Activated CD8-positive, alpha-beta T cell treated with anti-CD3 and anti-CD28 coated beads for 36 hours (primary cell): Measurements from ENCODE around the gene DNASE1. TPM values are rescaled to one million over a fixed set of nuclear protein-coding genes. Genes with fewer than 3 reads are reported as not detected.
A peak's percentile ranks its signal among the peaks of the same experiment; 100 is the strongest.

Experiments used
- ATAC-seq: fragments of 200-7000 bp; cut with Tn5 transposase; one replicate; pipeline ENCODE4 v1.10.0; 2021; ENCODE audit warnings: mild to moderate bottlenecking, moderate library complexity
- CTCF ChIA-PET: fragments of 350-600 bp; sonication (Branson Sonifier 250); formaldehyde crosslinking; loops from one replicate; lab custom pipeline; 2021; ENCODE audit warnings: antibody characterized with exemption; lab: Charles Lee
- POLR2A ChIA-PET: fragments of 350-600 bp; sonication (Branson Sonifier 250); formaldehyde crosslinking; loops from one replicate; lab custom pipeline; 2021; ENCODE audit warnings: antibody characterized with exemption; lab: Charles Lee
- DNase-seq: peaks from one replicate; pipeline ENCODE4 v3.0.0-alpha.2; 2020
- H3K27ac Mint-ChIP-seq: one replicate; pipeline ENCODE4 v1.8.0; 2021; ENCODE audit warnings: mild to moderate bottlenecking, mixed read lengths
- H3K27me3 Mint-ChIP-seq: one replicate; pipeline ENCODE4 v1.8.0; 2021; ENCODE audit warnings: mixed read lengths
- H3K36me3 Mint-ChIP-seq: one replicate; pipeline ENCODE4 v1.8.0; 2021; ENCODE audit warnings: low read depth, mixed read lengths
- H3K4me1 Mint-ChIP-seq: one replicate; pipeline ENCODE4 v1.8.0; 2021; ENCODE audit warnings: low read depth, mixed read lengths
- H3K4me3 Mint-ChIP-seq: one replicate; pipeline ENCODE4 v1.8.0; 2021; ENCODE audit warnings: mild to moderate bottlenecking, moderate library complexity, mixed read lengths
- H3K9me3 Mint-ChIP-seq: one replicate; pipeline ENCODE4 v1.8.0; 2021; ENCODE audit warnings: mixed read lengths
- CTCF ChIP-seq: fragments of 200-600 bp; IDR thresholded peaks from one replicate; pipeline ENCODE4 v1.8.0; 2022; ENCODE audit warnings: antibody characterized with exemption, mild to moderate bottlenecking
- intact Hi-C: fragments of 100-400 bp; cut with micrococcal nuclease; formaldehyde crosslinking; loops from one replicate; pipeline ENCODE4 v1.10.0; 2022
- total RNA-seq, 2 experiments: library from RNA; stranded (reverse); gene quantifications; one replicate each; pipeline ENCODE4 v1.2.3, GENCODE V29; 2021

Gene DNASE1
- total RNA-seq, 2 experiments from 2014 or later, result 11.8 to 12.1 TPM

- intact Hi-C loops, result no loop called here
- Mint-ChIP-seq H3K4me1 (peaks cover 31% of the 10 kb centered on the region), H3K9me3 (no peaks in the 10 kb centered on the region), H3K4me3 (peak overlapping the region; percentile 91), H3K27ac (no peak overlapping the region), H3K36me3 (peaks cover 17% of the 10 kb centered on the region), H3K27me3 (no peaks in the 10 kb centered on the region)
- DNase-seq (no peak), ATAC-seq (no peak)
- no peak for TF ChIP-seq CTCF
- POLR2A ChIA-PET, result interaction anchor here (0.7 to 1.0 kb wide), 2 partner anchors 7 to 11 kb away, joined by 3 read pairs; no protein-coding TSS in a partner anchor
- CTCF ChIA-PET, result no interaction called here
Measured at GRCh38 chr16:3609895-3610697, 44.4 kb upstream of the DNASE1 start.

GRCh38 chr16:3610698-3611145 lies 43.8 kb upstream of the DNASE1 start:
- TF ChIP-seq CTCF, result no peak
- H3K9me3 Mint-ChIP-seq, result no peaks in the 10 kb centered on the region
- peak overlapping the region; percentile 76 for H3K27ac Mint-ChIP-seq
- CTCF ChIA-PET, result no interaction called here
- DNase-seq (no peak), ATAC-seq (no peak)
- POLR2A ChIA-PET, result interaction anchor here (0.7 to 1.0 kb wide), 2 partner anchors 8 to 11 kb away, joined by 3 read pairs; no protein-coding TSS in a partner anchor
- peaks cover 19% of the 10 kb centered on the region for H3K36me3 Mint-ChIP-seq
- peaks cover 37% of the 10 kb centered on the region for H3K4me1 Mint-ChIP-seq
- H3K27me3 Mint-ChIP-seq, result no peaks in the 10 kb centered on the region
- peak overlapping the region; percentile 91 for H3K4me3 Mint-ChIP-seq
- intact Hi-C loops, result no loop called here

- ATAC-seq (peak; percentile 90), DNase-seq (peak; percentile 90)
- intact Hi-C loops, result no loop called here
- POLR2A ChIA-PET, result interaction anchor here (0.7 to 1.3 kb wide), 9 partner anchors 10 to 139 kb away, joined by 3 to 5 read pairs (median 3); partner anchors contain the start of gene NLRC3
- CTCF ChIA-PET, result interaction anchor here (1.2 to 1.5 kb wide), 2 partner anchors 15 to 85 kb away, joined by 4 to 5 read pairs; no protein-coding TSS in a partner anchor
- Mint-ChIP-seq H3K27ac (peak within 1 kb of the TSS; percentile 94), H3K4me3 (peak within 1 kb of the TSS; percentile 91), H3K4me1 (peaks cover 40% of the 10 kb centered on the region), H3K27me3 (no peaks in the 10 kb centered on the region), H3K9me3 (no peaks in the 10 kb centered on the region), H3K36me3 (peaks cover 19% of the 10 kb centered on the region)
- TF ChIP-seq CTCF, result no peak
Measured at GRCh38 chr16:3611146-3611975, 43.1 kb upstream of the DNASE1 start, which contains the start of gene SLX4. Gene SLX4, minus strand, starts transcription at chr16:3611606. Its CDS starts 2,642 bp downstream, at chr16:3608964.

GRCh38 chr16:3612510-3613466 lies 41.7 kb upstream of the DNASE1 start:
- no peaks in the 10 kb centered on the region for H3K27me3 Mint-ChIP-seq
- no peak for TF ChIP-seq CTCF
- ChIA-PET CTCF (interaction anchor here (0.7 to 1.5 kb wide), 3 partner anchors 13 to 330 kb away, joined by 3 to 5 read pairs (median 4); no protein-coding TSS in a partner anchor), POLR2A (interaction anchor here (0.9 to 1.3 kb wide), 5 partner anchors 9 to 88 kb away, joined by 3 to 5 read pairs (median 3); partner anchors contain the start of gene NLRC3)
- ATAC-seq (no peak), DNase-seq (no peak)
- H3K36me3 Mint-ChIP-seq, result peaks cover 22% of the 10 kb centered on the region
- peaks cover 45% of the 10 kb centered on the region for H3K4me1 Mint-ChIP-seq
- H3K27ac Mint-ChIP-seq, result peak overlapping the region; percentile 94
- H3K9me3 Mint-ChIP-seq, result no peaks in the 10 kb centered on the region
- peak overlapping the region; percentile 91 for H3K4me3 Mint-ChIP-seq
- intact Hi-C loops, result no loop called here
